HepG2 (cell line): ENCODE data around the gene DCAF7. TPM values are rescaled to one million over a fixed set of nuclear protein-coding genes. Genes with fewer than 3 reads are reported as not detected.

Source experiments
- ATAD3A ChIP-seq: sonication (generic); formaldehyde crosslinking; IDR thresholded peaks from 2 replicates; pipeline ENCODE4 v1.4.0; 2020; ENCODE audit warnings: missing genetic modification reagents
- BCL6 ChIP-seq: IDR thresholded peaks from 2 replicates; pipeline ENCODE4 v1.6.1; 2016; ENCODE audit warnings: missing genetic modification reagents, missing compliant biosample characterization
- DR1 ChIP-seq: sonication (generic); formaldehyde crosslinking; IDR thresholded peaks from 2 replicates; pipeline ENCODE4 v1.8.0; 2021; ENCODE audit warnings: mild to moderate bottlenecking, missing genetic modification reagents, inconsistent platforms
- ETV5 ChIP-seq: IDR thresholded peaks from 2 replicates; pipeline ENCODE4 v1.6.1; 2018; ENCODE audit warnings: missing biosample characterization, missing genetic modification reagents, inconsistent platforms, borderline replicate concordance
- GPN1 ChIP-seq: sonication (generic); formaldehyde crosslinking; IDR thresholded peaks from 2 replicates; pipeline ENCODE4 v1.5.1; 2020; ENCODE audit warnings: missing genetic modification reagents, borderline replicate concordance
- HNRNPK ChIP-seq: fragments of 200-400 bp; formaldehyde crosslinking; IDR thresholded peaks from 2 replicates; pipeline ENCODE4 v1.6.1; 2018; ENCODE audit warnings: low read length, low read depth, moderate library complexity, mild to moderate bottlenecking; ENCODE audit not compliant: poor library complexity, severe bottlenecking
- MAFK ChIP-seq, 2 experiments: IDR thresholded peaks in 1 of 2; conservative IDR thresholded peaks in 1 of 2; 2 replicates each; pipeline ENCODE4 v1.6.1; 2011; ENCODE audit warnings: improper control_type of control experiment in 2 of 2, low read length in 2 of 2
- REL ChIP-seq: sonication (generic); formaldehyde crosslinking; conservative IDR thresholded peaks from 2 replicates; pipeline ENCODE4 v1.8.0; 2022; ENCODE audit warnings: mild to moderate bottlenecking, missing genetic modification reagents, moderate library complexity
- REXO4 ChIP-seq: sonication (generic); formaldehyde crosslinking; IDR thresholded peaks from 2 replicates; pipeline ENCODE4 v1.8.0; 2022; ENCODE audit warnings: missing genetic modification reagents, mild to moderate bottlenecking, borderline replicate concordance
- SMAD3 ChIP-seq: sonication (generic); formaldehyde crosslinking; IDR thresholded peaks from 2 replicates; pipeline ENCODE4 v1.4.0; 2020; ENCODE audit warnings: missing genetic modification reagents
- SNAPC5 ChIP-seq: sonication (generic); formaldehyde crosslinking; IDR thresholded peaks from 2 replicates; pipeline ENCODE4 v1.8.1; 2023; ENCODE audit warnings: mild to moderate bottlenecking, missing genetic modification reagents, borderline replicate concordance
- ZBTB39 ChIP-seq: sonication (generic); formaldehyde crosslinking; IDR thresholded peaks from 2 replicates; pipeline ENCODE4 v1.5.0; 2020; ENCODE audit warnings: missing genetic modification reagents
- ZFP90 ChIP-seq: sonication (generic); formaldehyde crosslinking; IDR thresholded peaks from 2 replicates; pipeline ENCODE4 v1.8.0; 2022; ENCODE audit warnings: missing genetic modification reagents, mild to moderate bottlenecking, inconsistent platforms, borderline replicate concordance
- ZKSCAN5 ChIP-seq: sonication (generic); formaldehyde crosslinking; IDR thresholded peaks from 2 replicates; pipeline ENCODE4 v1.5.1; 2020; ENCODE audit warnings: mild to moderate bottlenecking, missing genetic modification reagents
- ZNF407 ChIP-seq: sonication (generic); formaldehyde crosslinking; IDR thresholded peaks from one replicate; pipeline ENCODE4 v1.5.1; 2020; ENCODE audit warnings: mild to moderate bottlenecking, missing genetic modification reagents; ENCODE audit errors: not compliant biosample characterization
- ZNF556 ChIP-seq: sonication (generic); formaldehyde crosslinking; IDR thresholded peaks from 2 replicates; pipeline ENCODE4 v1.4.0; 2020; ENCODE audit warnings: mild to moderate bottlenecking, missing genetic modification reagents, borderline replicate concordance
- ZNF557 ChIP-seq: sonication (generic); formaldehyde crosslinking; IDR thresholded peaks from 2 replicates; pipeline ENCODE4 v1.4.0; 2020; ENCODE audit warnings: missing genetic modification reagents
- ZNF562 ChIP-seq: sonication (generic); formaldehyde crosslinking; IDR thresholded peaks from 2 replicates; pipeline ENCODE4 v1.8.0; 2022; ENCODE audit warnings: missing genetic modification reagents, borderline replicate concordance
- polyA plus RNA-seq, 8 experiments: library from polyadenylated mRNA; depleted of rRNA in 3 of 8; stranded (reverse) in 7 of 8; unstranded in 1 of 8; fragments of >200 nt; fragmentation: Illumina TruSeq in 4 of 8; extraction: Trizol in 4 of 8; gene quantifications; 2 replicates each; pipeline versions ENCODE4 v1.2.1 to v1.2.3, GENCODE V29; 2011 to 2016; ENCODE audit warnings: low read depth in 4 of 8, missing spikeins in 1 of 8, mixed read lengths in 1 of 8; ENCODE audit not compliant: insufficient read depth in 1 of 8
- total RNA-seq, 5 experiments: library from RNA; depleted of rRNA; stranded (reverse); fragments of >200 nt; fragmentation: Illumina TruSeq; extraction: Trizol; gene quantifications; 2 replicates each; pipeline ENCODE4 v1.2.3, GENCODE V29; 2016; ENCODE audit warnings: low read depth in 1 of 5

DCAF7 gene
- total and polyA plus RNA-seq, 2 of the 13 experiments (the other 11 are each of a cell fraction or from before 2014, with no cell fraction given), result 55.2 to 73.4 TPM

GRCh38 chr17:63601439-63602371 lies 51.4 kb downstream of the DCAF7 start (continued):
- TF ChIP-seq MAFK (conservative IDR thresholded peaks at IDR 0.05 in 1 of 2, IDR thresholded peaks at IDR 0.05 in 1 of 2; ENCODE audit: low read length in 2 of 2) (no peak), ZNF557 (no peak), BCL6 (no peak), REXO4 (no peak), ETV5 (CRISPR knock-in tag) (no peak), GPN1 (CRISPR knock-in tag) (no peak), HNRNPK (no peak), SMAD3 (CRISPR knock-in tag) (no peak), SNAPC5 (CRISPR knock-in tag) (no peak), ATAD3A (no peak), ZNF407 (CRISPR knock-in tag) (no peak), ZKSCAN5 (CRISPR knock-in tag) (no peak), REL (no peak), ZNF556 (no peak), ZNF562 (CRISPR knock-in tag) (no peak), ZBTB39 (CRISPR knock-in tag) (no peak), DR1 (CRISPR knock-in tag) (no peak), ZFP90 (no peak)
